Testis (tissue), 5 donors: Measurements from ENCODE around the gene SLC37A2. TPM values are rescaled to one million over a fixed set of nuclear protein-coding genes. Genes with fewer than 3 reads are reported as not detected.
"Not testable (repeated sequence)": the region's sequence is repeated elsewhere in the genome, so short reads cannot be mapped to it uniquely, and the experiment has no call there.

Experiments used
- DNase-seq: peaks from one replicate; pipeline ENCODE4 v3.0.0-alpha.2; 2019
- H3K27ac ChIP-seq, 2 donors: fragments of 200-600 bp; sonication (generic); one replicate each; pipeline ENCODE4 v1.5.1; 2019
- H3K27me3 ChIP-seq: fragments of 200-600 bp; sonication (generic); one replicate; pipeline ENCODE4 v1.5.1; 2019
- H3K36me3 ChIP-seq: fragments of 200-600 bp; sonication (generic); one replicate; pipeline ENCODE4 v1.5.1; 2017; ENCODE audit warnings: low read depth; ENCODE audit errors: missing control alignments
- H3K4me1 ChIP-seq: fragments of 200-600 bp; sonication (generic); one replicate; pipeline ENCODE4 v1.5.1; 2019
- H3K4me3 ChIP-seq, 2 donors: fragments of 200-600 bp; sonication (generic); one replicate each; pipeline ENCODE4 v1.5.1; 2017 to 2019
- H3K9me3 ChIP-seq: fragments of 200-600 bp; sonication (generic); one replicate; pipeline ENCODE4 v1.5.1; 2017
- POLR2A ChIP-seq: fragments of 450-650 bp; IDR thresholded peaks from one replicate; pipeline ENCODE4 v1.6.1; 2017; ENCODE audit warnings: antibody characterized with exemption, mild to moderate bottlenecking, moderate library complexity
- whole genome bisulfite sequencing, 2 donors: methylation state at CpG; one replicate each; pipeline ENCODE4 v1.1.5; 2018; 5-methylcytosine and 5-hydroxymethylcytosine counted together
- intact Hi-C: fragments of 100-400 bp; cut with DNase I; formaldehyde crosslinking; loops from one replicate; pipeline ENCODE4 v1.15.1; 2023; ENCODE audit warnings: low total_unique reads
- long read RNA-seq, 2 donors: transcript quantifications; one replicate each; lab custom pipeline, GENCODE V29; 2026
- polyA plus RNA-seq: library from polyadenylated mRNA; stranded (reverse); fragments of 350-450 nt; fragmentation: Illumina TruSeq; extraction: RNeasy Lipid Tissue Mini Kit (QIAGEN cat#74804); gene quantifications from one replicate; pipeline ENCODE4 v1.2.3, GENCODE V29; 2014; ENCODE audit warnings: low read depth, low replicate concordance; ENCODE audit not compliant: insufficient read depth
- total RNA-seq, 2 donors: library from RNA; depleted of rRNA; stranded (reverse); fragments of >200 nt; gene quantifications; one replicate each; pipeline ENCODE4 v1.2.3, GENCODE V29; 2016
- TF ChIP-seq, protein P1 (sequence below), 3 experiments: fragments of 450-650 bp in 2 of 3; fragments of 200-600 bp in 1 of 3; sonication (generic) in 1 of 3; IDR thresholded peaks; one replicate each; pipeline ENCODE4 v1.5.1; 2016 to 2019; ENCODE audit warnings: antibody characterized with exemption in 3 of 3, mild to moderate bottlenecking in 2 of 3, moderate library complexity in 1 of 3

SLC37A2 gene
- total RNA-seq (1 to 10 TPM; 3.0 to 7.6 TPM), polyA plus RNA-seq (6.2 TPM)
- long read RNA-seq, donor 1, result 0 reads
- long read RNA-seq, donor 2, result 0 reads

GRCh38 chr11:125062931-125063428, at the start of gene SLC37A2:
Gene SLC37A2, plus strand, starts transcription at chr11:125063305. Its CDS starts 63 bp downstream, at chr11:125063368.
- intact Hi-C loops, result no loop called here
- Histone ChIP-seq H3K27ac (peak within 1 kb of the TSS; percentile 3 to 31), H3K4me3 (peak within 1 kb of the TSS; percentile 55 to 57), H3K27me3 (no peaks in the 10 kb centered on the region), H3K36me3 (no peaks in the 10 kb centered on the region), H3K9me3 (no peaks in the 10 kb centered on the region), H3K4me1 (peaks cover 4% of the 10 kb centered on the region)
- no peak for TF ChIP-seq POLR2A
- TF ChIP-seq, protein P1, sequence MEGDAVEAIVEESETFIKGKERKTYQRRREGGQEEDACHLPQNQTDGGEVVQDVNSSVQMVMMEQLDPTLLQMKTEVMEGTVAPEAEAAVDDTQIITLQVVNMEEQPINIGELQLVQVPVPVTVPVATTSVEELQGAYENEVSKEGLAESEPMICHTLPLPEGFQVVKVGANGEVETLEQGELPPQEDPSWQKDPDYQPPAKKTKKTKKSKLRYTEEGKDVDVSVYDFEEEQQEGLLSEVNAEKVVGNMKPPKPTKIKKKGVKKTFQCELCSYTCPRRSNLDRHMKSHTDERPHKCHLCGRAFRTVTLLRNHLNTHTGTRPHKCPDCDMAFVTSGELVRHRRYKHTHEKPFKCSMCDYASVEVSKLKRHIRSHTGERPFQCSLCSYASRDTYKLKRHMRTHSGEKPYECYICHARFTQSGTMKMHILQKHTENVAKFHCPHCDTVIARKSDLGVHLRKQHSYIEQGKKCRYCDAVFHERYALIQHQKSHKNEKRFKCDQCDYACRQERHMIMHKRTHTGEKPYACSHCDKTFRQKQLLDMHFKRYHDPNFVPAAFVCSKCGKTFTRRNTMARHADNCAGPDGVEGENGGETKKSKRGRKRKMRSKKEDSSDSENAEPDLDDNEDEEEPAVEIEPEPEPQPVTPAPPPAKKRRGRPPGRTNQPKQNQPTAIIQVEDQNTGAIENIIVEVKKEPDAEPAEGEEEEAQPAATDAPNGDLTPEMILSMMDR (IDR thresholded peaks at IDR 0.05), result peak in 2 of 3 experiments; percentile 11 to 13
- 0 to 1% methylated on average over 12 to 17 of the region's 46 CpGs for WGBS, 2 donors
- DNase-seq, result peak; percentile 56

GRCh38 chr11:125016413-125016812, 46.7 kb upstream of the SLC37A2 start:
- no peaks in the 10 kb centered on the region for H3K4me1 ChIP-seq
- H3K4me3 ChIP-seq, result no peak overlapping the region
- H3K9me3 ChIP-seq, result no peaks in the 10 kb centered on the region
- no peak for DNase-seq
- no peak overlapping the region for H3K27ac ChIP-seq
- H3K36me3 ChIP-seq, result no peaks in the 10 kb centered on the region
- intact Hi-C loops, result no loop called here
- TF ChIP-seq, protein P1 (IDR thresholded peaks at IDR 0.05), result no peak
- H3K27me3 ChIP-seq, result no peaks in the 10 kb centered on the region

DNA sequence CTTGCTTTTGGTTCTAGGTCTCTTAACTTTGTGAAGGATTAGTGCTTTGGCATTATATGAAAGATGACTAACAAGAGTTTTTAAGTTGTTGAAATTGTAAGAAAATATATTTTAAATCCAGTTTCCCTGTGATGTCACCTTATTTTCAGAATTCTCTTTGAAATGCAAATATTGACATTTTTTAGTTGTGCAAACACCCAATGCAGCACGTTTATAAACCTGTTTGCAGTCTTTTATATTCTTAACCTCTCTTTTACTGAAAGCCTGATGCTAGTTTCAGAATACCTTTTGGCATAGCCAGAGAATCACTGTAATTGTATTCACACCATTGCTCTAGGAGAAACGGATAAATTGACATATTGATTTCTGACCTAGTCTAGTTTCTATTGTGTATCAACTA, 42.8 kb upstream of the SLC37A2 start:
- DNase-seq, result no peak
- H3K36me3 ChIP-seq, result no peaks in the 10 kb centered on the region
- WGBS, 2 donors, result 78 to 80% methylated on average over 2 of the region's 2 CpGs
- no peaks in the 10 kb centered on the region for H3K9me3 ChIP-seq
- no peak overlapping the region for H3K27ac ChIP-seq
- intact Hi-C loops, result no loop called here
- no peaks in the 10 kb centered on the region for H3K4me1 ChIP-seq
- TF ChIP-seq, protein P1 (IDR thresholded peaks at IDR 0.05), result no peak
- TF ChIP-seq POLR2A, result no peak
- no peaks in the 10 kb centered on the region for H3K27me3 ChIP-seq
- no peak overlapping the region for H3K4me3 ChIP-seq

DNA sequence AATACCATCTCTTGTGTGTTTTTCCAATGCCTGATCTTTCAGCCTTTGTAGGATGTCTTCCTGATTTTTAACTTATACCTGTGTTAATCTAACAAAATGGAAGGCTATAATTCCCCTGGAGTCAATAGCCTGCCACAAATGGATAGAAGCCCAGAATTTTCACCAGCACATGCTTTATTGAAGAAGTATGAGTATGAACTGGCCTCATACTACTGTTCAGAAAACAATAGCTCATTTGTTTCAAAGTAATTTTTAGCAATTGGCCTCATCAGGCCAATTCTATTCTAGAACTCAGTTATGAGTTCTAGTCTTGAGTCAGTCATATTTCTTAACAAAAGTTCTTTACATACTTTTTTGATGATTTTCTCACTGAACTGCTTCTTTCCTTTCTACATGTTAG, 40.6 kb upstream of the SLC37A2 start:
- Histone ChIP-seq H3K4me1 (no peaks in the 10 kb centered on the region), H3K9me3 (no peaks in the 10 kb centered on the region), H3K27ac (no peak overlapping the region), H3K27me3 (no peaks in the 10 kb centered on the region), H3K36me3 (no peaks in the 10 kb centered on the region), H3K4me3 (no peak overlapping the region)
- intact Hi-C loops, result no loop called here
- no peak for DNase-seq
- TF ChIP-seq, protein P1 (IDR thresholded peaks at IDR 0.05), result no peak
- no peak for TF ChIP-seq POLR2A

- Histone ChIP-seq H3K9me3 (no peaks in the 10 kb centered on the region), H3K4me1 (no peaks in the 10 kb centered on the region), H3K36me3 (no peaks in the 10 kb centered on the region), H3K4me3 (no peak overlapping the region), H3K27ac (no peak overlapping the region), H3K27me3 (no peaks in the 10 kb centered on the region)
- no peak for DNase-seq
- TF ChIP-seq POLR2A, result no peak
- TF ChIP-seq, protein P1 (IDR thresholded peaks at IDR 0.05), result no peak
- 75 to 82% methylated on average over 2 of the region's 2 CpGs for WGBS, 2 donors
- intact Hi-C loops, result no loop called here
These were observed 37.1 kb upstream of the SLC37A2 start for GRCh38 chr11:125025968-125026367.

- 45 to 100% methylated on average over 1 of the region's 1 CpG for WGBS, 2 donors
These were observed 33.7 kb upstream of the SLC37A2 start for GRCh38 chr11:125029431-125029830.

More at GRCh38 chr11:125029431-125029830, 33.7 kb upstream of the SLC37A2 start:
- H3K4me1 ChIP-seq, DNase-seq, H3K4me3 ChIP-seq, H3K36me3 ChIP-seq, intact Hi-C loops, H3K27me3 ChIP-seq, H3K9me3 ChIP-seq, H3K27ac ChIP-seq: not testable (repeated sequence)
